ENCODE results near the gene KRT77. TPM values are rescaled to one million over a fixed set of nuclear protein-coding genes. Genes with fewer than 3 reads are reported as not detected.

The KRT77 gene
- total RNA-seq, 1 experiment from 2014 or later, result not detected

DNA sequence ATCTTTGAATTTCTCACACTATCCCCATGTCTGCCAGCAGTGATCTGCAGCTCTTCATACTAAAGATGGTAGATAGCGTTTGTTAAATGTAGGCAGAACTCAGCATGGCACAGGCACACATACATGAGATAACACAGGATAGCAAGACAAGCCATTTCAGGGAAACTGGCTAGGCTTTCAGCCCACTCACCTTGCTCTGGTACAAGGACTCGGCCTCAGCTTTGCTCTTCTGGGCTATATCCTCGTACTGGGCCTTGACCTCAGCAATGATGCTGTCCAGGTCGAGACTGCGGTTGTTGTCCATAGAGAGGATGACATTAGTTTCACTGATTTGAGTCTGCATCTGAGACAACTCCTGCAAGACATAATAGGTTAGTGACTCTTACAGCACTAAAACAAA, 26.2 kb downstream of the KRT77 start (continued):
- TF ChIP-seq, protein P1, sequence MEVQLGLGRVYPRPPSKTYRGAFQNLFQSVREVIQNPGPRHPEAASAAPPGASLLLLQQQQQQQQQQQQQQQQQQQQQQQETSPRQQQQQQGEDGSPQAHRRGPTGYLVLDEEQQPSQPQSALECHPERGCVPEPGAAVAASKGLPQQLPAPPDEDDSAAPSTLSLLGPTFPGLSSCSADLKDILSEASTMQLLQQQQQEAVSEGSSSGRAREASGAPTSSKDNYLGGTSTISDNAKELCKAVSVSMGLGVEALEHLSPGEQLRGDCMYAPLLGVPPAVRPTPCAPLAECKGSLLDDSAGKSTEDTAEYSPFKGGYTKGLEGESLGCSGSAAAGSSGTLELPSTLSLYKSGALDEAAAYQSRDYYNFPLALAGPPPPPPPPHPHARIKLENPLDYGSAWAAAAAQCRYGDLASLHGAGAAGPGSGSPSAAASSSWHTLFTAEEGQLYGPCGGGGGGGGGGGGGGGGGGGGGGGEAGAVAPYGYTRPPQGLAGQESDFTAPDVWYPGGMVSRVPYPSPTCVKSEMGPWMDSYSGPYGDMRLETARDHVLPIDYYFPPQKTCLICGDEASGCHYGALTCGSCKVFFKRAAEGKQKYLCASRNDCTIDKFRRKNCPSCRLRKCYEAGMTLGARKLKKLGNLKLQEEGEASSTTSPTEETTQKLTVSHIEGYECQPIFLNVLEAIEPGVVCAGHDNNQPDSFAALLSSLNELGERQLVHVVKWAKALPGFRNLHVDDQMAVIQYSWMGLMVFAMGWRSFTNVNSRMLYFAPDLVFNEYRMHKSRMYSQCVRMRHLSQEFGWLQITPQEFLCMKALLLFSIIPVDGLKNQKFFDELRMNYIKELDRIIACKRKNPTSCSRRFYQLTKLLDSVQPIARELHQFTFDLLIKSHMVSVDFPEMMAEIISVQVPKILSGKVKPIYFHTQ (CRISPR knock-in tag; IDR thresholded peaks at IDR 0.05), result no peak

DNA sequence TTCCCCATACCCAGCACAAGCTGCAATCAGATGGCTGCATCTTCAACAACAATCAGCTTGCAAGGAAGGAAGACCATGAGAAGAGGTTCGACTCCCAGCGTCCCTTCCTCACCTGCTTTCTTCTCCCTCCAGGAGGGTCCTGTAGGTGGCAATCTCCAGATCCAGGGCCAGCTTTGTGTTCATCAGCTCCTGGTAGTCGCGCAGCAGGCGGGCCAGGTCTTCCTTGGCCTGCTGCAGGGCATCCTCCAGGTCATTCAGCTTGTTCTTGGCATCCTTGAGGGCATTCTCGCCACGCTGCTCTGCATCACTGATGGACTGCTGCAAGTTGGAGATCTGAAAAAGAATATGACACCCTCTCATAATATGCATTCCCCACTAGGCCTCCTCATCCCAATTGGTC, 27.2 kb downstream of the KRT77 start:
- TF ChIP-seq, protein P2, sequence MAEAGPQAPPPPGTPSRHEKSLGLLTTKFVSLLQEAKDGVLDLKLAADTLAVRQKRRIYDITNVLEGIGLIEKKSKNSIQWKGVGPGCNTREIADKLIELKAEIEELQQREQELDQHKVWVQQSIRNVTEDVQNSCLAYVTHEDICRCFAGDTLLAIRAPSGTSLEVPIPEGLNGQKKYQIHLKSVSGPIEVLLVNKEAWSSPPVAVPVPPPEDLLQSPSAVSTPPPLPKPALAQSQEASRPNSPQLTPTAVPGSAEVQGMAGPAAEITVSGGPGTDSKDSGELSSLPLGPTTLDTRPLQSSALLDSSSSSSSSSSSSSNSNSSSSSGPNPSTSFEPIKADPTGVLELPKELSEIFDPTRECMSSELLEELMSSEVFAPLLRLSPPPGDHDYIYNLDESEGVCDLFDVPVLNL (CRISPR knock-in tag; IDR thresholded peaks at IDR 0.05; ENCODE audit: borderline replicate concordance, low read depth), result no peak
- no peak for TF ChIP-seq OVOL2 (CRISPR knock-in tag; IDR thresholded peaks at IDR 0.05; ENCODE audit: borderline replicate concordance)
- no peak for TF ChIP-seq ETV6 (CRISPR knock-in tag; IDR thresholded peaks at IDR 0.05)
- no peak for TF ChIP-seq EMX1 (CRISPR knock-in tag; IDR thresholded peaks at IDR 0.05)
- TF ChIP-seq JUN (CRISPR knock-in tag; IDR thresholded peaks at IDR 0.05), result no peak
- TF ChIP-seq, protein P3, sequence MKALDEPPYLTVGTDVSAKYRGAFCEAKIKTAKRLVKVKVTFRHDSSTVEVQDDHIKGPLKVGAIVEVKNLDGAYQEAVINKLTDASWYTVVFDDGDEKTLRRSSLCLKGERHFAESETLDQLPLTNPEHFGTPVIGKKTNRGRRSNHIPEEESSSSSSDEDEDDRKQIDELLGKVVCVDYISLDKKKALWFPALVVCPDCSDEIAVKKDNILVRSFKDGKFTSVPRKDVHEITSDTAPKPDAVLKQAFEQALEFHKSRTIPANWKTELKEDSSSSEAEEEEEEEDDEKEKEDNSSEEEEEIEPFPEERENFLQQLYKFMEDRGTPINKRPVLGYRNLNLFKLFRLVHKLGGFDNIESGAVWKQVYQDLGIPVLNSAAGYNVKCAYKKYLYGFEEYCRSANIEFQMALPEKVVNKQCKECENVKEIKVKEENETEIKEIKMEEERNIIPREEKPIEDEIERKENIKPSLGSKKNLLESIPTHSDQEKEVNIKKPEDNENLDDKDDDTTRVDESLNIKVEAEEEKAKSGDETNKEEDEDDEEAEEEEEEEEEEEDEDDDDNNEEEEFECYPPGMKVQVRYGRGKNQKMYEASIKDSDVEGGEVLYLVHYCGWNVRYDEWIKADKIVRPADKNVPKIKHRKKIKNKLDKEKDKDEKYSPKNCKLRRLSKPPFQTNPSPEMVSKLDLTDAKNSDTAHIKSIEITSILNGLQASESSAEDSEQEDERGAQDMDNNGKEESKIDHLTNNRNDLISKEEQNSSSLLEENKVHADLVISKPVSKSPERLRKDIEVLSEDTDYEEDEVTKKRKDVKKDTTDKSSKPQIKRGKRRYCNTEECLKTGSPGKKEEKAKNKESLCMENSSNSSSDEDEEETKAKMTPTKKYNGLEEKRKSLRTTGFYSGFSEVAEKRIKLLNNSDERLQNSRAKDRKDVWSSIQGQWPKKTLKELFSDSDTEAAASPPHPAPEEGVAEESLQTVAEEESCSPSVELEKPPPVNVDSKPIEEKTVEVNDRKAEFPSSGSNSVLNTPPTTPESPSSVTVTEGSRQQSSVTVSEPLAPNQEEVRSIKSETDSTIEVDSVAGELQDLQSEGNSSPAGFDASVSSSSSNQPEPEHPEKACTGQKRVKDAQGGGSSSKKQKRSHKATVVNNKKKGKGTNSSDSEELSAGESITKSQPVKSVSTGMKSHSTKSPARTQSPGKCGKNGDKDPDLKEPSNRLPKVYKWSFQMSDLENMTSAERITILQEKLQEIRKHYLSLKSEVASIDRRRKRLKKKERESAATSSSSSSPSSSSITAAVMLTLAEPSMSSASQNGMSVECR (CRISPR knock-in tag; IDR thresholded peaks at IDR 0.05; ENCODE audit: borderline replicate concordance), result no peak
- no peak for TF ChIP-seq SMAD3 (CRISPR knock-in tag; IDR thresholded peaks at IDR 0.05; ENCODE audit: borderline replicate concordance)
- no peak for TF ChIP-seq ESRRA (CRISPR knock-in tag; IDR thresholded peaks at IDR 0.05; ENCODE audit: borderline replicate concordance)
- H3K27me3 Mint-ChIP-seq (ENCODE audit: low read depth), result peaks cover 6% of the 10 kb centered on the region; the same call in 1 of the 2 replicates
- ChIA-PET CTCF (interaction anchor here (0.6 to 2.8 kb wide), 5 partner anchors 16 to 194 kb away, joined by 3 to 11 read pairs (median 4); no protein-coding TSS in a partner anchor), POLR2A (no interaction called here)
- no peak for DNase-seq (ENCODE audit: low spot score)
- H3K27ac Mint-ChIP-seq, result no peak overlapping the region
- ATAC-seq, result no peak
- H3K36me3 Mint-ChIP-seq, result no peaks in the 10 kb centered on the region
- H3K9me3 Mint-ChIP-seq, result no peaks in the 10 kb centered on the region
- H3K4me3 Mint-ChIP-seq, result no peak overlapping the region
- H3K4me1 Mint-ChIP-seq, result no peaks in the 10 kb centered on the region

DNA sequence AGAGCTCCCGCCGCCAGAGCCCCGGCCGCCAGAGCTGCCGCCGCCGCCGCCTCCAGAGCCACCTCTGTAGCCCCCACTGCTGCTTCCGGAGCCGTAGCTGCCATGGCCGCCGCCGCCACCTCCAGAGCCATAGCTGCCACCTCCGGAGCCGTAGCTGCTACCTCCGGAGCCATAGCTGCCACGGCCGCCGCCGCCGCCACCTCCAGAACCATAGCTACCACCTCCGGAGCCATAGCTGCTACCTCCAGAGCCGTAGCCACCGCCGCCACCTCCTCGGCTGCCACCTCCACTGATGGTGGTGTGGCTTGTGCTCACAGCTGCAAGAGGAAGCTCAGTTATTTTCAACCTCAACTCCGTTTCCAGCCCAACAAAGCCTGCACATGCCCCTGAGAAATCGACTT, 28.0 kb downstream of the KRT77 start:
- POLR2A ChIA-PET, result no interaction called here
- Mint-ChIP-seq H3K27ac (no peak overlapping the region), H3K36me3 (no peaks in the 10 kb centered on the region), H3K4me3 (no peak overlapping the region), H3K27me3 (ENCODE audit: low read depth) (peaks cover 6% of the 10 kb centered on the region; the same call in 1 of the 2 replicates), H3K4me1 (no peaks in the 10 kb centered on the region), H3K9me3 (no peaks in the 10 kb centered on the region)
- DNase-seq (ENCODE audit: low spot score) (no peak), ATAC-seq (no peak)
- TF ChIP-seq, protein P4, sequence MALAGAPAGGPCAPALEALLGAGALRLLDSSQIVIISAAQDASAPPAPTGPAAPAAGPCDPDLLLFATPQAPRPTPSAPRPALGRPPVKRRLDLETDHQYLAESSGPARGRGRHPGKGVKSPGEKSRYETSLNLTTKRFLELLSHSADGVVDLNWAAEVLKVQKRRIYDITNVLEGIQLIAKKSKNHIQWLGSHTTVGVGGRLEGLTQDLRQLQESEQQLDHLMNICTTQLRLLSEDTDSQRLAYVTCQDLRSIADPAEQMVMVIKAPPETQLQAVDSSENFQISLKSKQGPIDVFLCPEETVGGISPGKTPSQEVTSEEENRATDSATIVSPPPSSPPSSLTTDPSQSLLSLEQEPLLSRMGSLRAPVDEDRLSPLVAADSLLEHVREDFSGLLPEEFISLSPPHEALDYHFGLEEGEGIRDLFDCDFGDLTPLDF (CRISPR knock-in tag; IDR thresholded peaks at IDR 0.05), result no peak
- CTCF ChIA-PET, result interaction anchor here (1.0 to 2.8 kb wide), 8 partner anchors 15 to 204 kb away, joined by 3 to 11 read pairs (median 4); no protein-coding TSS in a partner anchor

DNA sequence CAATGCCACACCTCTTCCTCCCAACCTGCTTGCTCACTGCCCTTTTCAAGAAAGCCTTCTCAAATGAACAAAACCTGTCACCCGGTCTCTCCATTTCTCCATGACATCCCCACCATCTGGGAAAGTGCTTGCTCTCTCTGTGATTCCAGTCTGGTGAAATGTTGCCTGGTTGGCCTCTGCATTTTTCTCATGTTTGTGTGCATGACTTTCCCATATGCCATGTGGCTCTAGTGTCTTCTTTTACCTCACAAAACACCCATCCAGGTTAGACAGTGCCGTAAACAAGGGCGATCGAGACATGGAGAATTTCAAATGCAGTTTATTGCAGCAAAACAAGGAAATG, 28.9 kb downstream of the KRT77 start:
- H3K36me3 Mint-ChIP-seq, result no peaks in the 10 kb centered on the region
- no peak overlapping the region for H3K27ac Mint-ChIP-seq
- no peak for ATAC-seq
- ChIA-PET POLR2A (no interaction called here), CTCF (interaction anchor here (1.2 to 2.8 kb wide), 6 partner anchors 14 to 205 kb away, joined by 3 to 11 read pairs (median 6); no protein-coding TSS in a partner anchor)
- H3K4me1 Mint-ChIP-seq, result no peaks in the 10 kb centered on the region
- H3K4me3 Mint-ChIP-seq, result no peak overlapping the region
- H3K9me3 Mint-ChIP-seq, result no peaks in the 10 kb centered on the region
- DNase-seq (ENCODE audit: low spot score), result no peak
- peaks cover 5% of the 10 kb centered on the region; the same call in 1 of the 2 replicates for H3K27me3 Mint-ChIP-seq (ENCODE audit: low read depth)
- TF ChIP-seq OVOL2 (CRISPR knock-in tag; IDR thresholded peaks at IDR 0.05; ENCODE audit: borderline replicate concordance) (no peak), SP1 (CRISPR knock-in tag; conservative IDR thresholded peaks at IDR 0.05) (no peak), RELA (CRISPR knock-in tag; IDR thresholded peaks at IDR 0.05; ENCODE audit: borderline replicate concordance) (no peak), TP53 (CRISPR knock-in tag; IDR thresholded peaks at IDR 0.05) (no peak), CBFB (CRISPR knock-in tag; IDR thresholded peaks at IDR 0.05; ENCODE audit: low read depth) (no peak), ZNF138 (CRISPR knock-in tag; conservative IDR thresholded peaks at IDR 0.05) (no peak)
- TF ChIP-seq, protein P5, sequence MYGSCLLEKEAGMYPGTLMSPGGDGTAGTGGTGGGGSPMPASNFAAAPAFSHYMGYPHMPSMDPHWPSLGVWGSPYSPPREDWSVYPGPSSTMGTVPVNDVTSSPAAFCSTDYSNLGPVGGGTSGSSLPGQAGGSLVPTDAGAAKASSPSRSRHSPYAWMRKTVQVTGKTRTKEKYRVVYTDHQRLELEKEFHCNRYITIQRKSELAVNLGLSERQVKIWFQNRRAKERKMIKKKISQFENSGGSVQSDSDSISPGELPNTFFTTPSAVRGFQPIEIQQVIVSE (CRISPR knock-in tag; IDR thresholded peaks at IDR 0.05; ENCODE audit: borderline replicate concordance), result no peak
- TF ChIP-seq, protein P6, sequence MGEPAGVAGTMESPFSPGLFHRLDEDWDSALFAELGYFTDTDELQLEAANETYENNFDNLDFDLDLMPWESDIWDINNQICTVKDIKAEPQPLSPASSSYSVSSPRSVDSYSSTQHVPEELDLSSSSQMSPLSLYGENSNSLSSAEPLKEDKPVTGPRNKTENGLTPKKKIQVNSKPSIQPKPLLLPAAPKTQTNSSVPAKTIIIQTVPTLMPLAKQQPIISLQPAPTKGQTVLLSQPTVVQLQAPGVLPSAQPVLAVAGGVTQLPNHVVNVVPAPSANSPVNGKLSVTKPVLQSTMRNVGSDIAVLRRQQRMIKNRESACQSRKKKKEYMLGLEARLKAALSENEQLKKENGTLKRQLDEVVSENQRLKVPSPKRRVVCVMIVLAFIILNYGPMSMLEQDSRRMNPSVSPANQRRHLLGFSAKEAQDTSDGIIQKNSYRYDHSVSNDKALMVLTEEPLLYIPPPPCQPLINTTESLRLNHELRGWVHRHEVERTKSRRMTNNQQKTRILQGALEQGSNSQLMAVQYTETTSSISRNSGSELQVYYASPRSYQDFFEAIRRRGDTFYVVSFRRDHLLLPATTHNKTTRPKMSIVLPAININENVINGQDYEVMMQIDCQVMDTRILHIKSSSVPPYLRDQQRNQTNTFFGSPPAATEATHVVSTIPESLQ (CRISPR knock-in tag; IDR thresholded peaks at IDR 0.05), result no peak

All from WTC11 (cell line).